NCI-H345 (cell line): ENCODE measurements around the gene LRTM1.

Experiments
- DNase-seq: peaks from one replicate; lab custom pipeline; 2025; lab: John Stamatoyannopoulos, UW

The LRTM1 gene

GRCh38 chr3:54928046-54928770 lies at the start of gene LRTM1:
TSS of gene LRTM1 (minus strand) at chr3:54928059. CDS start at chr3:54927911, 148 bp downstream.
- DNase-seq: no peak

GRCh38 chr3:54977439-54977838 lies 49.6 kb upstream of the LRTM1 start:
- DNase-seq: no peak

DNA sequence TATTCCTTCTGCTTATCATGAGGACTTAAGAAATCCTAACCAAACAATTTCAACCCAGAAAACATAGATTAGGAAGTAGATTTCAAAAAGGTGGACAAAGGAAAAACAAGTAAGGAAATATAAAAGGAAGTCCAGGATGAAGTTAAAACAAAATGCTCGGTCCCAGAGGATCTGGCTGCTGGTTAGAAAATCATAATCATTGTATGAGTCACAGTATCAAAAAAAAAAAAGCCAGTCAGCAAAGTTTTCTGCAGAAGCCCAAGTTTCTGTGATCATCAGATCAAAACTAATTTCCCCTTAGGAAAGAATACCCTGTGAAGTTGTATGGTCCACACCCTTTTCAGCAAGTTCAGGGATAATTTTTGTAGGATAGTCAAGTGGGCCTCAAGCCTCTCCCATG lies 43.0 kb upstream of the LRTM1 start:
- no peak for DNase-seq

GRCh38 chr3:54969652-54970051 lies 41.8 kb upstream of the LRTM1 start:
- DNase-seq: no peak

- no peak for DNase-seq
Observed at GRCh38 chr3:54968546-54969172, 40.8 kb upstream of the LRTM1 start.

DNA sequence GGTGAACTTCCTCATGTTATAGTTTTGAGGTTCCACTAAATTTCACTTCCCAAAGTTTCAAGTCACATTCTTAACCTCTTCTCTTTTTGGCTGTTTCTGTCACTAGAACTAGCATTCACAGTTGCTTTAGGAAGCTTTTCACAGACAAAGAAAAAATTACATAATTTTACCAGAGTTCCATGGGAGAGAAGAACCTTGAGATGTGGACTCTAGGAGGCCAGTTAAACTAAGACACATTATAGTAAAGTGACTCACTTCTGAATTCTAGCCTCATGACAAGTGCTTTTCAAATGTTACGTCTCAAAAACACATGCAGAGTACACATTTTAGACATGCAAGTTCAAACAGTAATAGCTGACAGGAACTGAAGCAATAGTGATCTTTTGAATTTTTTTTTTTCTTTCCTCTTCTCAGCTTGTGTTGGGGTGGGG lies 39.9 kb upstream of the LRTM1 start:
- no peak for DNase-seq

DNA sequence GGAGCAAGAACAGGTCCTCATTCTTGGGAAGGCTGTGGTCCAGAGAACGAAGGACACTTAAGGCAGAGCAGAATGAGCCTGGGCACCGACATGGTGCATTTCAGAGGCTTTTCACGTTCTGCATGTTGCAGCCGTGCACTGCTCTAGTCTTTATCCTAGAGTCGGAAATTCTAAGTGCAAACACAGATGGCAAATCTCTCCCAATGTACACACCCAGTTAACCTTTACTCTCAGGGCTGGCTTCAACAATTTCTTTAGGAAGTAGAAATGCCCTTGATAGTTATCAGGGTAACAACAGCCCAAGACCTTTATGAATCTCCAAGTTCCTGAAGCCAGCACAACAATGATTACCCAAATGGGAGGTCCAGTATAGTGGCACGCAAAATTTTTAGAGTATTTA lies 39.1 kb upstream of the LRTM1 start:
- DNase-seq: no peak

DNA sequence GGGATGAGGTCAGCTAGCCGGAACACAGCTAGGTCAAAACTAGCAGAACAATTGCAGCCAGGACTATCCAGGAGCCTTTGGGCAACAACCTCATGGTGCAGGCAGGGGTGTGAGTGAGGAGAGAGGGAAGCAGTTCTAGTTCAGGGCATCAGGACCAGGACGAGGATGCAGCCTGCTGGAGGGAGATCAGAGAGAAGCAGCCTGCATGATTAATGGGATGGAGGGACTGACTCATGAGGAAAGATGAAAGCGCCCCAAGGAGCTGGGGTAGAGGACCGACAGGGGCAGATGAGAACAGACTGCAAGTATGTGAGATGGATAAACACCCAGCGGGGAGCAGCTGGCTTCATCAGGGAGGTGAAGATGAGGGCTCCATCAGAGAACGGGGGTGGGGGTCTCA lies 37.9 kb upstream of the LRTM1 start:
- DNase-seq: no peak

DNA sequence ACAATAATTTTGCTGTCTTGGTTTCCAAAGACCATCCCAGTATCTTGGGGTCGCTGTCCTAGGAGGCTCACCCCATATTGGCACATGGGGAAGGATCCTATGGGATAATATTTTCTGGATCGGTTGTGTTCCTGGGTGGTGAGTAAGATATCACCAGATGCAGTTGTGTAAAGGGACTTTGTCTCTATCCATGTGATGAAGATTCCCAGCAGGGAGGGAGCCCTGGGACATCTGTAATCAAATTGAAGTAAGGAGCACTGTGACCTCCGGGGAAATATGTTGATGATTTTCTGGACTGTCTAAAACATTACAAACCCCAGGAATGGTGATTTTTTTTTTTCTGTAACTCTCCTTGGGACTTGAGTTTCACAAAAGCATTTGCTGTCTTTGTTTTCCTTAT lies 36.2 kb upstream of the LRTM1 start:
- DNase-seq: no peak

- DNase-seq: no peak
Observed at GRCh38 chr3:54963641-54964040, 35.8 kb upstream of the LRTM1 start.

DNA sequence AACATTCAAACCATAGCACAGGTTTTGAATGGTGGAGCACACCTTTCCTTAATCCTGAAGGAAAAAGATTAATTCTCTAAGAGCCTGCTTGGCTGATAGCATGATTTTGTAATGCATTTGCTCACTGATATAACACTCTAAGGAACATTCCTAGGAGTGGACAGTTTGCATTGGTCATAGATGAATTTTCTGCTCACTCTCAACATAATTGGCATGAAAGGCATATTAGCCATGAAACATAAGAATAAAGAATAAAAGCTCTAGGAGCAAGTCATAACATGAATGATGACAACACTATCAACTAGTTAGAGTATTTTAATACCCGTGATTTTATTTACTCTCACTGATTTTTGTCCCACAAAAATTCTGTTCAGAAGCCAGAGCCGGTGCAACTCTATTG lies 34.3 kb upstream of the LRTM1 start:
- no peak for DNase-seq

DNA sequence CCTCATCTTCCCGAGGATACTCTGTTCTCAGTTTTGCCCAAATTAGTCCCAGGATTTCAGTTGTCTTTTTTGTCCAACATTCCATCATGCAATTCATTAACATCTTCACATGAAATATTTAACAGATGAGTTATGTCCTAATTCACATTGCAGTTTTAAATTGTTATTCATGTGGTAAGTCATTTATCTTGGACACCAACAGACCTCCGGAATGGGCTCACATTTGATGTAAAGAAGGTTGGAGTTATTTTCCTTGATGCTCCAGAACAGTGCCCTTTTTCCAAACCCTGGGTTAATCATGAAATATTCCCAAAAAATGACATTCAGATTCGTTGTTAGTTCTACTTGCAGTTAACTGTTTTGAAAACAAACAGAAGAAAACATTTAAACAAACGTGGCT lies 32.8 kb upstream of the LRTM1 start:
- no peak for DNase-seq

DNA sequence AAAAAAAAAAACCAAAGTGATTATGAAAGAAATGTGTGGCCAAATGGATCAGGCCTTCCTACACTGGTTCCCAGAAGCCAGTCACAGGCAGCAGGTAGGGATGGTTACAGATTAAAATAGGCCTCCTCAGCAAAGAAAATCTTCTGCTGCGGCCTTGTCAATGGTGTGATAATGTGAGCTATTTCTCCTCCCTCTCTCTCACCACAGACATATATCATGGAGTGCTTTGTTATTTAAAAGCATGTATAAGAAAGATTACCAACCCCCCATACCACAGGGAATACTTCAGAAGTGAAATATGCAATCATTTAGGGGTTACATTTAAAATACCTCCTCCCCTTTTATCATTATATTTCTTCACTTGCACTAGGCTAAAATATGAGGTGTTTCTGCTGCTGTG lies 32.2 kb upstream of the LRTM1 start:
- DNase-seq: no peak

DNA sequence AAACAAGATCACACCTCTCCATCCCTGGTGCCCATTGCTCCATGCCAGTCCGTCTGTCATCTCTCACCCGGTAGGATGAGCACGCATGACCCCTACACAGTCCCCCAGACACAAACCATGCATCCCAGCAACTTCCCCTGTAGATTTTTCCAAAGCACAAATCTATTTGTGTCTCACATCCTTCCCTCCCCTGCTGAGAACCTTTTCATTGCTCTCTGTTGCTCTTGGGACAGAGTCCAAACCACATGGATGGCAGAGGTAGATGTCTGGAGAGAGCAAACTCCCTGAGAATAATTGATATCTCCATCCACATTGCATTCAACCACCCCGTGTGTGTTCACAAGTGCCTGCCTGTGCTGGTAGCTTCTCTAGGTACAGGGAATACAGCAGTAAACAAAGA lies 29.9 kb upstream of the LRTM1 start:
- DNase-seq: peak; percentile 27

- no peak for DNase-seq
Observed at GRCh38 chr3:54955941-54956340, 28.1 kb upstream of the LRTM1 start.

DNA sequence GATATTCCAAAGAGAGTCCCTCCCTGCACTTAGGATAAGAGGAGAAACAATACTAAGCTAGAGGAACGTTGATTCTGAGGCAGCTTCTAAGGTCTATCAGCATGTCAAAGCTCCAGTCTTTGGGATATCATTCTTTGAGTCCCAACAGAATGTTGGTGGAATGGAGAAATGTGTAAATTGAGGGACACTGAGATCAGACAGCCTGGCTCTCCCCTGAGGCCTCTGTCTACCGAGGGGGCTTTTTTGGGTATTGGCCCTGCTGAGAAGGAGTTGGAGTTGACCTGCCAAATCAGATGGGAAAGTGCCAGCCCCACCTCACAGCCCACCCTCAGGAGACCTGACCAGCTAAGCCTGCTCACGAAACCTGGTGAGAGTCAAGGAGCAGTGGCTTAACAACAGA lies 27.6 kb upstream of the LRTM1 start:
- no peak for DNase-seq

- no peak for DNase-seq
Observed at GRCh38 chr3:54954521-54954920, 26.7 kb upstream of the LRTM1 start.

DNA sequence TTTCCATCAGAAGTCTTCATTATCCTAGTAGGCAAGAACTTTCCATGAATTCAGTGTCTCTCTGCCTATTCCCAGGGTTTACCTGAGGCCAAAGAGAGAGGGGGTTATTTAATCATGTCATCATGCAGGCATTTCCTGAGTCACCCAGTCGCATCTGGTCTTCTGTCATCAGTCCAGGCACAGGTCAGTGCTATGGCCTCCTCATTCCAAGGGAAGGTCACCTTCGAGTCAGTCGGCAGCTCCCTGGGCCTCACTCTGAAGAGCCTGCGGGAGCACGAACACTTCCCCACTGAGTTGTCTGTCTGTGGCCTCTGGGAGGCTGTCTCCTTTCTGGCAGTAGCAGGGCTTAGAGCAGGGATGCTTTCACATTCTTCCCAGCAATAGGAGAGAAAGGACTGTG lies 26.2 kb upstream of the LRTM1 start:
- DNase-seq: no peak

DNA sequence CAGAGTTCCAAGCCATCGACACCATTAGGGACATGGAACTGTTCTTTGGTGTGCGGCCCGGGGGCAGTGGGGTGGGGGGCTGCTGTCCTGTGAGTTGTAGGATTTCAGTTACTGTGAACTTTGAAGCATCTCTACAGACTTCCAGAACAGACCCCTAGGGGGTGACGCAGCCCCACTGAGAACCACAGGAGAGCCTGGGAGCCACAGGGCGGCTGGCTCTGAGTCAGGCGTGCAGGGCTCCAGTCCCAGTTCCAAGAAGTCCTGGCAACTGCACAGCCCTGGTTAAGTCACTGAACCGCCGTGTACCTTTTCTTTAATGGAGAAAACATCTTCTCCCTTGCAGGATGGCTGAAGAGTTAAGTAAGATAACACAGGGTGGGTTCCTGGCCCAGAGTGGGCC lies 23.5 kb upstream of the LRTM1 start:
- DNase-seq: peak; percentile 1

GRCh38 chr3:54950391-54951003 lies 22.6 kb upstream of the LRTM1 start:
- no peak for DNase-seq

DNA sequence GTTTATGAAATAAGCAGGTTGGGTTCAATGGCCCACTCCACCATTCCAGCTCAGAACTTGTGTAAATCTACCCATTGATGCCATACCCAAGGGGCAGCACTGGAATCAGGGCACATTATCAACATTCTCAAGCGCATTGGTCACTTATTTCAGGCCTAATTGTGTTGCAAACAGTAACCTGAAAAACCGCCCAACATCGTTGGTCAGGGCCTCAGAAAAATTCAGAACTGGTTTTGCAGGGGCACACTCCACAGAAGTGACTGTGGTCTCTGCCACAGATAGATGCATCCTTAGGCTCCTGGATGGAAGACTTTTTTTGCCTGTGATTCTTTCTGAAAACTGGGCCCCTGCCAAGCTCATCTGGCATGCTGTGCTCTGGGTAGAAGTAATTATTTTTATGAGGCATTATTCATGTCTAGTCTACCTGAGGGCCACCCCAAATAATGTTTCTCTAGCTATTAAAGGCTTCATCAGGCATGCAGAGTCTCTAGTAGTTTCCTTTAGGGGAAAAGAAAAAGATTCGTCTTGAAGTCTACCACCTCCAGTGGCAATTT lies 21.7 kb upstream of the LRTM1 start:
- DNase-seq: no peak

GRCh38 chr3:54941690-54942362 lies 14.0 kb upstream of the LRTM1 start:
- DNase-seq: no peak

GRCh38 chr3:54940971-54941370 lies 13.1 kb upstream of the LRTM1 start:
- no peak for DNase-seq
